GM18873 (cell line): Measurements from ENCODE around the gene INAFM2.

Experiments
- ATAC-seq: cut with Tn5 transposase; IDR thresholded peaks from one replicate; pipeline ENCODE4 v1.9.1; 2021; ENCODE audit warnings: mild to moderate bottlenecking, moderate library complexity, moderate number of reproducible peaks; ENCODE audit not compliant: unreplicated experiment, low FRiP score

INAFM2 gene

GRCh38 chr15:40323953-40324937 lies 753 bp downstream of the INAFM2 start:
- ATAC-seq: no peak

GRCh38 chr15:40325188-40325587 lies 1.7 kb downstream of the INAFM2 start:
- ATAC-seq: no peak

GRCh38 chr15:40325700-40326099 lies 2.2 kb downstream of the INAFM2 start:
- ATAC-seq: no peak

GRCh38 chr15:40327457-40327856 lies 4.0 kb downstream of the INAFM2 start:
- no peak for ATAC-seq

DNA sequence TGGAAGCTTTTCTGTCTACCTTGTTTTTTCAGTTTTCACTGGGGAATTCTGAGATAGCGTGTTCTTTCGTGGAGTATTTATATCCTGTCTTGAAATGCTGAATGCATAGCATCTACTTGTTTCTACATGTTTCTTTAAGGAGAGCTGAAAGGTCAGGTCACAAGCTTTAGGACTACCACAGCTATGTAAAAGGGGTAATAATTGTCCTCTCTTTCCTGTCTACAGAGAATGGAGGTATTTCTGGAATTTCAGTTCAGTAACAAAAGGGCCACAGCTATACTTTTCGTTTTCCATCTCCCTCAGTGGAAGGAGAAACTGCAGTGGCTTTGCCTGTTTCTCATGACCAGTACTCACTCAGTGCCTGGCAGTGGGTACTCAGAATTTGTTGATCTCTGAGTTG lies 4.7 kb downstream of the INAFM2 start:
- no peak for ATAC-seq

DNA sequence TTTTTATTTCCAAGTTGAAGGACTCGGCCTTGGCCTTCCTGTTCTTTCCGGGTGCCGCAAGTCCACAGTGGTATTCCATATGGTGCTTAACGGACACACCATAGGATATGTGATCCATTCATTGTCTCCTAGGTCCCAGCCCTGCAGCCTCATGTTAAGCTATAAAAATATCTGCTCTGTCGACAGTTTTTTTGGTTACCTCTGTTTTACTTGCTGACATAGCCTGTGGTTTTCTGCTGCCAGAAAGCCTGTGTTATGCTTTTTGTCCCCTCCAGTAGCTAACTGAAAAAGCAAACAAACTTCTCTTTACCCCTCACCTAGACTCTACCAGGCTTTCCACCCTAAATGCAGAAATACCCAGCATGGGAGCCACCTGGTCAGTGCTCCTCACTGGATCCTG lies 5.3 kb downstream of the INAFM2 start:
- ATAC-seq: no peak

GRCh38 chr15:40329804-40330203 lies 6.3 kb downstream of the INAFM2 start:
- ATAC-seq: no peak

DNA sequence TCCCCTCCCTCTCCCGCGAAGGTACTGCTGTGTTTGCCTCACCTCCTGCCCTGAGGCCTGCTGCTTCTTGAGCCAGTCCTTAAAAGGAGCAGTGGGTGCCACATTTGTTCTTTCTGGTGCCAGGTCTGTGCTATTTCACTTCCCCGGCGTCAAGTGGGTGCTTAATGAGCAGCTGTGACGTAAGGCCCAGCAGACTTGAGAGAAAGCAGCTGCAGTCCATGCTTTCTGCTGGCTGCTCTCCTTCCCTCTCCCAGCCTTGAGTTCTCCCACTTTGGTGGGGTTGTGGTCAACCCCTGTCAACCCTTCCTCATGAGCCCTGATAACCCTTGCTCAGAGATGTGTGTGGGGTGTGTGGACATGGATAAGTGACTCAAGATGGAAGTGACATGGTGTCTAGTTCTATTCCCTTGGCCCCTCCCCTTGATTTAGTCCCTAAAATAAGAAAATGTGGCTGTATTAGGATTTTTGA lies 6.9 kb downstream of the INAFM2 start:
- no peak for ATAC-seq

DNA sequence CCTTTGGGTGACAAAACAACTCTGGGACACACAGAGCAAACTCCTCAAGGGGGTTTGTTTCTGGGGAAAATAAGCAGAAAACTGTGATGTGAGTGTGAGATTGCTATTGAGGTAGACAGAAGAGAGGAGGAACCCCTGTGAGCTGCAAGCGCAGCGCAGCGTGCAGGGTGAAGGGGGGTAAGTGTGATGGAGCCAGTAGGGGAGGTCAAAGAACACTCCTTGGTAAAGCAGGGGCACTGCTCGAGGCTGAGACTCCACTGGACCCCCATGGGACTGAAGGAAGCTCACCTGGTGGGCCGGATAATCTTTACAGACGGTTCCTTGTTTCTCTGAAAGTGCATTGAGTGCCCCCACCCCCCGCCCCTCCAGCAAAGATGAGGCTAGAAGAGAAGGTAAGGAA lies 7.5 kb downstream of the INAFM2 start:
- ATAC-seq: no peak

DNA sequence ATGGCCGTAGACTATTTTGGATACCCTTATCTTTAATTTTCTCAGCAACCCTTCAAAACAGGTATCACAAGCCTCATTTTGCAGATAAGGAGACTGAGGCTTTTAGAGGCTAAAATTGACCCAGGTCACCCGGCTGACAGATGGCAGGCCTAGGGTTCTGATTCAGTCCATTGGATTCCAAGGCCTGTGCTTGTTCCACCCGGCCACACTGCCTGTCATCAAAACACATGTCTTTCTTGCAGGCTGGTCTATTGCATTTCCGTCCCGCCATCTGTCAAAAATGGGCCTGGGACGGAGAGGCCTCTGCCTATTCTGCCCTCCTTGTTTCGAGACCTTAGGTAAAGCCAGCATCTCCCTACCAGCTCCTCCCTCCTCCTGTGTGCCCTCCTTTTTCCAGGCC lies 8.1 kb downstream of the INAFM2 start:
- ATAC-seq: no peak

GRCh38 chr15:40332113-40332781 lies 8.8 kb downstream of the INAFM2 start:
- no peak for ATAC-seq

DNA sequence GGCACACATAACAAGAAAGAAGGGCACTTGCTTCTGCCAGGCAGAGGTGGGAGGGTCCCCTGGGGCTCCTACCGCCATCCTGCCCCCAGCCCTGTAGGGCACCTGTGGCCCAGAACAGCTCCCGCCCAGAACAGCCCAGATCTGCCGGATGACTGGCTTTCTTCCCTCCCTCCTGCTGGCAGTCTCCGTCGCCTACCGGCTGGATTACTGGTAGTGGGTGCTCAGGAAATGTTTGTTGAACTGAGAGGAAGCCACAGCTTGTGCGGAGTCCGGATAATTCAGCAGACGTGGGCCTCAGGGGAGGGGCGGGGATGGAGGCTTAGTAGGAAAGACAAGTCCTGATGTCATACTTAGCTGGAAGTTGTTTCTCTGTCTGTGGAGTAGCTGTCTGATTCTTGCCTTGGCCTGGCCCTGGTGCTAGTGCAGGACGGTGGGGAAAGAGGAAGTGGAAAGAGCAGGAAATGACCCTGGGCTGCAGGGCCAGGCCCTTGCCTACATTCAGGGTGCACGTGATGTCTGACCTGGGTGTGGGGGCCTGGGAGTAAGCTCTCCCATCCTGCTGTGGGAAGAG lies 10.5 kb downstream of the INAFM2 start:
- no peak for ATAC-seq

- no peak for ATAC-seq
Observed at GRCh38 chr15:40334541-40334940, 11.0 kb downstream of the INAFM2 start.

DNA sequence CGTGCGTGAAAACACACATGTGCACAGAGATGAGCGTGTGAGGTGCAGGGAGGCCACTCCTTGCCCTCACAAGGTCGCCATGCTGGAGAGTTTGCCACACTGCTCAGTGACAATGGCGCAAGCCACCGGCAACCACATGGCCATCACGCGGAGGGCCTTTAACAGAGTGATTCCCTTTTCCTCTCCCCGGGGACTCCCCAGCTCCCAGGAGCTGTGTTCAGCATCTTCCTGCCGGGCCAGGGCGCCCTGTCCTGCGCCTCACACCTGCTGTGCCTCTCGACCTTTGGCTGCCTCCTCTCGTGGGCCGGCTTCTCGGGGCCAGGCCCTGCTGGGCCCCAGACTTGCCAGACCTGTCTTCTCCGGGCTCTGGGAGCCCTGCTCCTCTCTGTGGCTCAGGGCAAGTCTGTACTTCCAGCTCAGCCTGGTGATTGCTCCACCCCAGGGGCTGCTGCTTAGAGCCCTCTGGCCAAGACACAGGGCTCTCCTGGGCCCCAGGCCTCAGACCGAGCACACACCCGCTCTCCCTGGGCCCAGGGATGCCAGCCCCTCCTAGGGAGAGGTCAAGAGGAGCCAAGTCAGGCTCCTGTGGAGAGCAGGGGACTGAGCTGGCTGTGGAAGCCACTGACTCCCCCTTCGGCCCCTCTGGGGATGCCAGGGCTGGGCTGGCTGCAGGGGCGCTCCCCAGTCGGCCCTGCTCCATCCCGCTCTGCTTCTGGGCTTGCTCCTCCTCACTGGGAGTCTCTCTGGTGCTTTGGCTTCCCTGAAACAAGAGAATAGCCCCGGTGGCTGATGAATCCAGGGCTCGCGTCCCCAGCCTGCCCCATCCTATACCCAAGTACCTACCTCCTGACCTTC lies 11.7 kb downstream of the INAFM2 start:
- no peak for ATAC-seq

DNA sequence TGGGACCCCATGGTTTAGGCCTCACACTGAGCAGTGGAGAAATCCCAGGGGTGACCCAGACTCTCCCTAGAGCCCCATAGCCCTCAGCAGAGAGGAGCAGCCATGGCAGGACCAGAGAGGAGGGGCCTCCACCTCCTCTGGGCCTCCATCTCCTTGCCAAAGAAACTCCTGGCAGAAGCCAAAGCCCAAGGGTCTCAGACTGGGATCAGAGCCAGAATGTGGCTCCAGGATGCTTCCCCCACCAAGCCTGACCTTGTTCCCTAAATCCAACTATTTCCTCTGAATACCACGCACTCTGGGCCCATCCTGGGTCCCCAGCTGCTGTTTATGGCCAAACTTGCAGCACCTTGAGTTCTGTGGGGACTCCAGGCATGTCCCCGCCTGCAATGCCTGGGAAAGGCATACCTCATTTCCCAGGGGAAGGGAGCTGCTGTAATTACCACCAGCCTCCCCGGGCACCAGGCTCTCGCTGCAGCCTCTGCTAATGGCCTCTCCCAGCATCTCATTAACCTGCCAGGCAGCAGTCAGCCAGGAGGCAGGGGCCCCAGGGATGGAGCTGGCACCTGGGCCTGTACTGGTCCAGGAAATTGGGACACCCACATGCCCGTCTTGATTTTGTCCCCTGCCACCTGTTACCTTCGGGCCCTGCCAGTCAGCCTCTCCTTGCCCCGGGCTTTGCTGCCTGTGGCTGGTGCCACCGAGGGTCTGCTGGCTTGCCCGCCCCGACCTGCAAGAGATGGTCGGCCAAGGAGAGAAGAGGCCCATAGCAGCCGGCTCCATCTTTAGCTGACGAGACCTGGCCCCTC lies 12.6 kb downstream of the INAFM2 start:
- ATAC-seq: no peak

DNA sequence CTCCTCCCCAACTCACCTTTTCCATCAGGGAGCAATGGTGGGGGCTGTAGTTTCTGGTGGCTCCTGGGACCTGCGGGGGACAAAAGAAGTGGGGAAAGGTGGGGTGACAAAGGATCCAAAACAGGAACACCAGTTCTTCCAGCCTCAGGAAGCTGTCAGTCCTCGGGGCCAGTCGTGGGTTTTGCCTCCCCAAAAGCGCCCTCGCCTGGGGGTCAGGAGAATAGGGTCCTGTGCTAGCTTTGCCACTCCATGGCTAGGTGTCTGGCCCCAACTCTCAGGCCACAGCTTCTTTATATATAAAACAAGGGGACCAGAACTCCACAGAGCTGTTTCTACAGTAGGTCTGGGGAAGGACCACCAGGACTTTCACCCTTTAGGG lies 13.2 kb downstream of the INAFM2 start:
- ATAC-seq: no peak

GRCh38 chr15:40337597-40337996 lies 14.1 kb downstream of the INAFM2 start:
- no peak for ATAC-seq

DNA sequence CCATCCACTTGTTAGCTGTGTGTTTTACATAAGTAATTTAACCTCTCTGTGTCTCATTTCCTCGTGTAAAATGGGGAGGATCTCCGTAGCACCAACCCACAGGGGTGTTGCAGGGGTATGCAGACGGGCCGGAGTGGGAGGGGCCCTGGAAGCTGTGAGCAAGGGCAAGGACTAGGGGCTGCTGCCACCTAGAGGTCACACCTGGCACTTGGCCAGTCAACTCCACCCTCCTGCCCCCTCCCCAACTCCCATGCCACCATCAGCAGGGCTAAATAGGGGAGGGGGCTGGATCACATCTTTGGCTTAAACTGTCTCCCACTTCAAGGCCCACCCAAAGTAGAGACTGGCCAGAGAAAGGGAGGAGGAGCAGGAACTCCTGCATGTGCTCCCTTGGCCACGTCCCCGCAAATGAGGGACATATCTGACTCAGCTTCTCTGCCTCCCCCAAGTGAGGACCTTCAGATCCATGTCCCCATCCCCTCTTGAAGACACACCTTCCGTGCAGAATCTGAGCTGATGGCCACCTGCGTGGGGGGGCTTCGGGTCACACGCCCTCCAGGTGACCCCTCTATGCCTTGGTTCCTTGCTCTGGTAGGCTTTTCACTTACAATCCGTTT lies 14.7 kb downstream of the INAFM2 start:
- no peak for ATAC-seq

DNA sequence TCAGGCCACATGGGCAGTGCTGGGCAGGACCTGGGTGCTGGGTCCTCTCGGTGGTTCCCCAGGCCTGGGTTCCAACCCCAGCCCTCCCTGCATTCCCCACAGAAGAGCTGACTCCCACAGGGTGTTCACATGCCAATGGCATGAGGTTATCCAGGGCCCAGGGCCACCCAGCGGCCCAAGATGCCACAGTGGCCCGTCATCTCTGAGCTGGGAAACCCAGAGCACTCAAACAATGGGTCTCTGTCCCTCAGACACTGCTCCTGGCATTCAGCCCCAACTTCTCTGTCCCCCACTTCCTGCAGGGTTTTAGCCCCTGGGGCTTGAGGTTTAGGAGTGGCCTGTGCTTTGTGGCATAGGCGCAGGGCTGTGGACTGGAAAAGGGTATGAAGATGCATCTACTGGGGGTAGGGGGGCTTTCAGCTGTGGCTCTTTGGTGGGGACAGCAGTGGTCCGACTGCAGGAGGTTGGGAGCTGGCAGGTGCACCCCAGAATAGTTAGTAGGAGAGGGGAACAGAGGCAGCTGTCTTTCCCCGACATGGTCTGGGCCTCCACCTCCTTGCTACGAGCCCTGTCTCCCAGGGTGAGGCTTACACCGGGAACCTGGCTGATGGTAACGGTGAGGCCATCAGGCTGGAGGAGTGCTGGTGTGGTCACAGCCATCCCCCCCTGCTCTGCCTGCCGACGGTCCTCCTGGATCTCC lies 15.6 kb downstream of the INAFM2 start:
- ATAC-seq: no peak
